22Rv1 (cell line): Measurements from ENCODE around the gene TUBGCP4.

Source experiments
- ZFX ChIP-seq: fragments of 450-650 bp; IDR thresholded peaks from 2 replicates; pipeline ENCODE4 v1.6.1; 2017; ENCODE audit warnings: antibody characterized with exemption, borderline replicate concordance
- TF ChIP-seq, protein P1 (sequence below): fragments of 450-650 bp; IDR thresholded peaks from 2 replicates; pipeline ENCODE4 v1.5.1; 2017; ENCODE audit warnings: mild to moderate bottlenecking

DNA sequence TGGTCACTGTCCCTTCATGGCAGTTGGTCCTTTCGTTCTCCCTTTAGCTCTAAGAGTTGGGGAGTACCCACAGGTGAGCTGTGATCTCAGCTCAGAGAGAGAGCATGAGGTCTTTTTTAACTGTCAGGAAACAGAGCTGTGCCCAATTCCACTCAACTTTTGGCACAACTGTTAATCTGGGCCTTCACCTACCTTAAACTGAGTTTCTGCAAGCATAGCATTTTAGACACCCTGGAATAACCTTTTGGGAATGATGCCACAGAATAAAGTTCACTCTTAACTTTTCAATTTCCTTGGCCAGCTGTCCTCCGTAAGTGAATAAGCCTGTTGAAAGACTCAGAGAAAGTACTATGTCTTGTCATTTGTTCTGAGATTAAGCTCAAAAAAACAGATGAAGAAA, 35.9 kb downstream of the TUBGCP4 start:
- TF ChIP-seq, protein P1, sequence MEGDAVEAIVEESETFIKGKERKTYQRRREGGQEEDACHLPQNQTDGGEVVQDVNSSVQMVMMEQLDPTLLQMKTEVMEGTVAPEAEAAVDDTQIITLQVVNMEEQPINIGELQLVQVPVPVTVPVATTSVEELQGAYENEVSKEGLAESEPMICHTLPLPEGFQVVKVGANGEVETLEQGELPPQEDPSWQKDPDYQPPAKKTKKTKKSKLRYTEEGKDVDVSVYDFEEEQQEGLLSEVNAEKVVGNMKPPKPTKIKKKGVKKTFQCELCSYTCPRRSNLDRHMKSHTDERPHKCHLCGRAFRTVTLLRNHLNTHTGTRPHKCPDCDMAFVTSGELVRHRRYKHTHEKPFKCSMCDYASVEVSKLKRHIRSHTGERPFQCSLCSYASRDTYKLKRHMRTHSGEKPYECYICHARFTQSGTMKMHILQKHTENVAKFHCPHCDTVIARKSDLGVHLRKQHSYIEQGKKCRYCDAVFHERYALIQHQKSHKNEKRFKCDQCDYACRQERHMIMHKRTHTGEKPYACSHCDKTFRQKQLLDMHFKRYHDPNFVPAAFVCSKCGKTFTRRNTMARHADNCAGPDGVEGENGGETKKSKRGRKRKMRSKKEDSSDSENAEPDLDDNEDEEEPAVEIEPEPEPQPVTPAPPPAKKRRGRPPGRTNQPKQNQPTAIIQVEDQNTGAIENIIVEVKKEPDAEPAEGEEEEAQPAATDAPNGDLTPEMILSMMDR, result no peak
- no peak for TF ChIP-seq ZFX
